HuH-7 (cell line): ENCODE results near the gene TBCCD1.
A peak's percentile ranks its signal among the peaks of the same experiment; 100 is the strongest.
"Not testable (repeated sequence)": the region's sequence is repeated elsewhere in the genome, so short reads cannot be mapped to it uniquely, and the experiment has no call there.

Experiments
- DNase-seq: peaks from one replicate; pipeline ENCODE4 v3.0.0; 2011; ENCODE audit warnings: low spot score

Gene TBCCD1

DNA sequence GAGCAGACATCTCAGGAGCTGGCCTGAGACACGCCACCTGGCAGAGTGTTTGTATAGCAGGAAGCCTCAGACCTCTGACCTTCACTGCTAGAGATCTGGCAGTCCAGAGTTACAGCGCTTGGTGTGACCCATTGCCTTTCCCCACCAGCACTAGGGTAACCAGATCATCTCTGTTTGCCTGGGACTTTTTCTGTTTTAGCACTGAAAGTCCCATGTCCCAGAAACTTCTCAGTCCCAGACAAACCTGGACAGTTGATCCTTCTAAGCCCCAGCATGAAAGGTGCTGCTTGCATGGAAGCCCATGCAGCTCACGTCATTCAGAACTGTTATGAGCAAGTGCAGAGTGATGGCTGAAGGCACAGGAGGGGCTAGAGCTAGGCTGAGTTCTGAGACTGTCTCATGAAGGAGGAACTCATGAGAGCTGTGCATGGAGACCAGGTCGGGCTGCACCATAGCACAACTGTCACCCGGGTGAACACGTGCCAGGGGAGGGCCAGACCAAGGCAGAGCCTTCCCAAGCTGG is 27.5 kb upstream of the TBCCD1 start:
- DNase-seq, result no peak

DNA sequence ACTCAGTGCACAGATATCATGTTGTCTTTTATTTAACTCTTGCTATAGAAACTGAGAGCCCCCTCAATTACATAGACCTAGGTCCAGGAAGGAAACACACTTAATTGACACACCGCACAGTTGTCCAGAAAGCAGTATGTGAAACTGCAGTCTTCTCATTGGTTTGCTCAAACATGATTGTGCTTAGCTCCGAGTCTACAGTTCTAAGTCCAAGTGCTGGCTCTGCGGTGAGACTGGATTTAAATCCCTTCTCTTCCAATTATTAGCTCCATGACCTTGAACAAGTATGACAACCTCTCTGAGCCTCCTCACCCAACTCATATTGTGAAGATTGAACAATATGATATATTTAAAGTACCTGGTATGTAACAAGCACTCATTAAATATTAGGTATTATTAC is 26.7 kb upstream of the TBCCD1 start:
- no peak for DNase-seq

DNA sequence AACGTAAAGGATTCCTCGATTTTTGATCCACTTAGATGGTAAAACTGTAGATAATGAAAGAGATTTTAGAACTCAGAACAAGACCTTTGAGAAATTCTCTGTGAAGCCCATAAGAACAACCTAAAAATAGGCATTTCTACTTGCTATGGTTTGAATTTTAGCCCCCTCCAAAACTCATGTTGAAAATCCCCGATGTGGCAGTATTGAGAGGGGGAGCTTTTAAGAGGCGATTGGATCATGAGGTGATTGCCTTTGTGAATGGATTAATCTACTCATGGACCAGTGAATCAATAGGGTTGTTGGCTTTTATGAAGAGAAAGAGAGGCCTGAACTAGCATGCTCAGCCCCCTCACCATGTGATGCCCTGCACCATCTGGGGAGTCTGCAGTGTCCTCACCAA is 25.5 kb upstream of the TBCCD1 start:
- DNase-seq, result no peak

DNA sequence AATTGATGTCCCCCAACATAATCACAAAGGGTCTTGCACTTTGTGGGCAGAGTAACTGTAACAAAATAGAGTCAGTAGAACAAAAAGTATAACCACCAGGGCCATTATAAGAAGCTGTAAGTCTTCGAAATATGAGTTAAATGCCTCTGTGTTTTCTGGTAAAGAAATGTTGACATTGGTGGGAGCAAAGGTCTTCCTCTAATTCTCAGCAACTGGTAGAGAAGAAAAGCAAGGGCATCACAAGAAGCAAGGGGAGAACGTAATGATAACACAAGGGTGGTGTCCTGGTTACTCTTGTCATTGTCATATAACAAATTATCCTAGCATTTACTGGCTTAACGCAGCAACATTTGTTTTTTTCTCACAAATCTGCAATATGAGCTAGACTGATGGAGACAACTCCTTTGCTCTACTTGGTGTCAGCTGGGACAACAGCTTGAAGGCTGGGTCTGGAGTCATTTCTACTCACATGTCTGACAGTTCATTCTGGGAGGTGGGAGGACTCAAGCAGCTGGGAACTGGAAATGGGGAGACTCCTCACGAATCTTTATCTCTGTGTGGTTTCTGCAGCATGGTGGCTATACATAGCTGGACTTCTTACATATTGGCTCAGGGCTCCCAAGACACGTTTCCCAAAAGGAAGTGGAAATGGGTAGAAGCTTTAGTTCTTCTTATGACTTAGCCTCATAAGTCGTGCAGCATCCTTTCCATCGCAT is 23.6 kb upstream of the TBCCD1 start:
- DNase-seq, result no peak

DNA sequence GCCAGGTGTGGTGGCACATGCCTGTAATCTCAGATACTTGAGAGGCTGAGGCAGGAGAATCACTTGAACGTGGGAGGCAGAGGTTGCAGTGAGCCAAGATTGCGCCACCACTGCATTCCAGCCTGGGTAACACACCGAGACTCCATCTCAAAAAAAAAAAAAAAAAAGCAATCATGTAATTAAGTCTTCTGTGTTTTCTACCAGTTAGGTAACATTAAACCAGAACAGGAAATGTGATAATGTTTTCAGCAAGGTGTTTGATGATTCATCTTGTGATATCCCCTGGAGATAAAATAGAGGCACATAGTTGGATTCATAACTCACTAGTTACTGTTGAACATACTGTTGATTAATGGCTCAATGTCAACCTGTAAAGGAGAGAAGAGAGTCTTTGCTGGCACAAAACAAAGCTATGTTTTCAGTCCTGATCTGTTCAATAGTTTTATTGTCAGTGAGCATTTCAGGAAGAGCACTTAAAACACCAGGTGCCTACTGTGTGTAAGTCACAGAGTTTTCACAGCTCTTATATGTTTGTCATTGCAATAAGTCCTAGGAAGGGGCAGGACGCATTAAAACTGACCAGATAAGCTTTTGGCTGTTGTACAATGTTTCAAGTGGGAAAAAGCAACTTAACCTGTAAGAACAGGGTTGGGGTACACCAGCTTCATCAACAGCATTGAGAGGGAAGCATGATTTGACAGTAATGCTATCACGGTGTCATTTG is 22.9 kb upstream of the TBCCD1 start:
- DNase-seq, result no peak

DNA sequence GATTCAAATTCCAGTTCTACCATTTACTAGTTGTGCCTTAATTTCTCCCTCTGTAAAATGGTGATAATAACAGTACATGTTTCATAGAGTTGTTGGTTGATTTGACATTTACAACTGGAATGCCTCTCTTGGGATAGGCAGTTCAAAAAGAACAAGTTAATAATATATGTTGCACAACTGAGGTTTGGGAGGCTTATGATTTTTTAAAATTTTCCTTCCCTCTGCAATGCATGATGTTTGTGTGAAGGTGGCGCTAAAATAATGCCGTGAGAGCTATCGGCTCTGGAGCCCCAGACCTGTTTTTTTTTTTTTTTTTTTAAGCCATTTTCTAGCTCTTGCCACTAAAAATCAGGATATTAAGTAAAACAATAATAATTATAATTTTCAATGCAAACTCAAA is 22.0 kb upstream of the TBCCD1 start:
- DNase-seq, result no peak

DNA sequence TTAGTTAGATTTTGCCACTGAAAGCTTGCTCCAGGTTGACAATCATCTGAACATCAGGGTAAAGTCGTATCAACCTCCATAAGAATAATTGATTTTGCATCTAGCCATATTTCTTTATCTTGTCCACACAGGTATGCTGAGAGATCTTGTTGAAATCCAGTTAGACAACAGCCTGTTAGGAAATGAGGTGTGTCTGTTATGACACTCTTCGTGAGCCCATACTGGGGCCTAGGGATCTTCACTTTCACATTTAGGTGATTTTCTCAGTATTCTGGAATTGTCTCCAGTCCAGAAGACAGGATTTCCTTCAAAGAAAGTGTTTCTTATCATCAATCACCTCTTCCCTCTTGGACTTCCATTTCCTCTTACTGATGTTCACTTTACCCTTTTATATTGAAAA is 21.5 kb upstream of the TBCCD1 start:
- no peak for DNase-seq

DNA sequence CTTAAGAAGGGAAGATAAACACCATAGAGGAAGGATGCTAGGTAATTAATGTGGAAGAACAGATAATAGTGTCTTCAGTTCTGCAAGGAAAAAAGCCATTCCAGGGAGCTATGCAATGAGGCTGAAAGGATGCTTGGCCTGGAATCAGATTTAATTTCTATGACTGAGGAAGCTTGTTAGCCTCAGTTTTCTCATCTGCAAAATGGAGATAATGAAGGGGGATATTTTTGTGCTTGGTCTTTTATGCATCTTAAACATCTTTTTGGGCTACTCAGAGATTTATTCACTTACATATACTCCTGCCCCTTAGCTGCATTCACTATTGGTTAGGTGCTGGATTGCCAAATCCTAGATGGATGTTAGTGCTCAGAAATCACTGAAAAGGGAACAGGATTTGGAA is 20.0 kb upstream of the TBCCD1 start:
- no peak for DNase-seq

DNA sequence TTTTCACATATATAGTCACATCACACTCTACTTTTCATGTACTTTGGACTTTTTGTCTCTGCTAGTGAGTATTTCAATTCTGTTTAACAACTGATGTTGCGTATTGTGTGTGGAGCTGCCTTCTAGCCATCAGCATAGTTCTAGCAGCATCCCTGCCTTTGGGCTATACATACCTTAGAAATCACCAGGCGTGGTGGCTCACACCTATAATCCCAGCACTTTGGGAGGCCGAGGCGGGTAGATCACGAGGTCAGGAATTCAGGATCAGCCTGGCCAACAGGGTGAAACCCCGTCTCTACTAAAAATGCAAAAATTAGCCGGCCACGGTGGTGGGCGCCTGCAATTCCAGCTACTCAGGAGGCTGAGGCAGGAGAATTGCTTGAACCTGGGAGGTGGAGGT is 19.1 kb upstream of the TBCCD1 start:
- not testable (repeated sequence) for DNase-seq

DNA sequence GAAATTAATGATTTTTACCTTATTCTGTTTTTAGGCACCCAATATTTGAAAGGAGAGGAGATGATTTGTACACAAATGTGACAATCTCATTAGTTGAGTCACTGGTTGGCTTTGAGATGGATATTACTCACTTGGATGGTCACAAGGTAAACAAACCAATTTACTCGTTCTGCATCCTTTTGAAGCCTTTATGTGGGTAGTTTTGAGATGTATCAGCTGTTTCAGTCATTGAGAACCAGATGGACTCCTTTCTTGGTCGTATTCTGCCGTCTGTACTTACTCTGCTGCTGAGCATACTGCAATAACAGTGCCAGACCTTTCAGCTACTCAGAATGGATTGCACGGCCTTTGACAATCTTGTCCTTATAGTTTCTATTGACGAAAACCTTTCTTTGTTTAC is 16.7 kb upstream of the TBCCD1 start:
- DNase-seq, result no peak

DNA sequence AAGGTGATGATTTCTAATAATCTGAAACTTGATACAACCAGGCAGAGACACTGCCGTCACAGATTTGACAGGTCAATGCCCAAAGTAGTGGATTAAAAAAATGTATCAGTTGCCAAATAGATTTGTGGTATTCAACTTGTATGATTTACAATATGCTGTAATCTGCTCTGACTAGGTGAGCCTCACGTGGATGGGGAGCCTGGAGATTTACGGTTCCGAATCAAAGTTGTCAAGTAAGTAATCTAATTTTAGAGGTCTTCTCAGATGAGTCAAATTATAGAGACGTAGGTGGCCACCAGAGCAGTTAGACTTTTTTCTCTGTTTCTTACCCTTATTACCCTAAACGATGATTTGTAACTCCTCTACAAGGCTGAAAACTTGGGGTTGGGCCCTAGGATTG is 15.4 kb upstream of the TBCCD1 start:
- no peak for DNase-seq

DNA sequence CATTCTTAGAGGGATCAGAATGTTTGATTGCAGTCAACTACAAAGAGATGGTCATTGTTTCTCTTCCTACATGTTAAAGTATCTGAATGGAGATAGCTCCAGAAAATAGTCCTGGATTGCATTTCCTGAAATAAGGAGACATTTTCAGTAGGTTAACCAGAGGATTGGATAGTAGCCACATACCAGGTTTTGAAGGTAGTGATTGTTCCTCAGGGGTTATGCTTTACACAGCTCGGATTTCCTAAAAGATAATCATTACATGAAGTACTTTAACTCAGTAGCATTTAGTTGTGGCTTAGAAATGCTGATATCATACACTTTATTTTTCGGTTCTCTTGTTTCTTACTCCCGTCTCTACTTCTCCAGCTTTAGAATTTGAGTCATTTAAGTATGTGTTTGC is 13.6 kb upstream of the TBCCD1 start:
- no peak for DNase-seq

DNA sequence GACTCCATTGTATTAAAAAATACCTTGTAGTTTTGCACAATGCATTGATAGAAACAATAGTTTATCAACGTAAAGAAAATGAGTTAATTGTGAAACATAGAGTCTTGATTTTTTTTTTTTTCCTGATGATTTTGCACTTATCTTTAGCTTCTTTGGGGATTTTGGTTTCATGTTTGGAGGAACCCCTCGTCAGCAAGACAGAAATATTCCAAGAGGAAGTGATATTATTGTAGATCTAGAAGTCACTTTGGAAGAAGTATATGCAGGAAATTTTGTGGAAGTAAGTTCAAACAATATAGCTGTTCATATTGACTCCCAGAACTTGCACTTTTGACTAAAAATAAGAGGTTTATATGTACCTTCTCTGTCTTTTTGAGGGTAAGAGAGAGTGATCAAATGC is 10.4 kb upstream of the TBCCD1 start:
- DNase-seq, result no peak

DNA sequence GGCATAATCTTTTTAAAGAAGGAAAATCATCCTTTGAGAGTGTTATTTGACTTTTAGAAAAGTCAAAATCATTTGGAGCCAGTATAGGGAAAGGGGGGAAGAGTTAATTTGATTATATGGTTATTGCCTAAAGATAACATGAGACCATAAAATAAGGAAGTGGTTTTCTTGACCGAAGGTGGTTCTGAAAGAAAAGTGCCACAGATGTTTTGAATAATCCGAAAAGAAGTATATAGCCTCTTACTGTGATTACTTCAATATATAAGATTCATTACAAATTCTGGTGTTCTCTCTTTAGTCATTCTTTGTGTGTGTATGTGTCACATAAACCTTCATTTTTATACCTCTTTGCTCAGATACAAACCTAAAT is 4.5 kb upstream of the TBCCD1 start:
- DNase-seq, result no peak

DNA sequence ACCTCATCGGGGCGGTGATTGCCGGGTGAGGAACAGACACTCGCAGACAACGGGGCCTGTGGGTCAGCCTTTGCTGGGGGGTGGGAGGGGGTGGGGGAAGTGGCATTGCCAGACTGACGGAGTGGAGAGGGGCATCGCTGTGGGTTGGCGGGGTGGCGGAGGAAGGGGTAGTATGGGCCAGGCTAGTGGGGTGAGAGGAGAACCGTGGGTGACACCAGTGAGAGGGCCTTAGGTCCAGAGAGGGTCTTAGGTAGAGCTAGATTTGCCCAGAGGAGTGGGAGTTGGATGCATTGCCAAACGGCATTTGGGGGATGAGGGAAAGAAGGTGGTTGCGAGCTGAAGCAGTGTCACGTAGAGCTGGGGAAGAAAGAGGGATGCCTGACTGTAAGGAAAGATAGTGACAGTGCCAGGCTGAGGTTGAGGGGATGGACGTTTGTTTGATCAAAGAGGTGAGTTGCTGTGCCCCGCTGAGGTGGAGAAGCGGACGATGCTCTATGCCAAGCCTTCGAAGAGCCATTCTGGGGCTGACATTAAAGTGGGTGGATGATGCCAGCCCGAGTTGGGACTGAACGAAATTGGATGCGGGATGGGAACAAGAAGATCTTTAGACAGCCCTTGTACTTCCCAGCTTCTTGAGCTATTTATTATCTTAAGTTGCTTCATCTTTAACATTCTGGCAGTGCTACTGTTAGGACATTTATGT is 4.0 kb upstream of the TBCCD1 start:
- DNase-seq, result no peak

DNA sequence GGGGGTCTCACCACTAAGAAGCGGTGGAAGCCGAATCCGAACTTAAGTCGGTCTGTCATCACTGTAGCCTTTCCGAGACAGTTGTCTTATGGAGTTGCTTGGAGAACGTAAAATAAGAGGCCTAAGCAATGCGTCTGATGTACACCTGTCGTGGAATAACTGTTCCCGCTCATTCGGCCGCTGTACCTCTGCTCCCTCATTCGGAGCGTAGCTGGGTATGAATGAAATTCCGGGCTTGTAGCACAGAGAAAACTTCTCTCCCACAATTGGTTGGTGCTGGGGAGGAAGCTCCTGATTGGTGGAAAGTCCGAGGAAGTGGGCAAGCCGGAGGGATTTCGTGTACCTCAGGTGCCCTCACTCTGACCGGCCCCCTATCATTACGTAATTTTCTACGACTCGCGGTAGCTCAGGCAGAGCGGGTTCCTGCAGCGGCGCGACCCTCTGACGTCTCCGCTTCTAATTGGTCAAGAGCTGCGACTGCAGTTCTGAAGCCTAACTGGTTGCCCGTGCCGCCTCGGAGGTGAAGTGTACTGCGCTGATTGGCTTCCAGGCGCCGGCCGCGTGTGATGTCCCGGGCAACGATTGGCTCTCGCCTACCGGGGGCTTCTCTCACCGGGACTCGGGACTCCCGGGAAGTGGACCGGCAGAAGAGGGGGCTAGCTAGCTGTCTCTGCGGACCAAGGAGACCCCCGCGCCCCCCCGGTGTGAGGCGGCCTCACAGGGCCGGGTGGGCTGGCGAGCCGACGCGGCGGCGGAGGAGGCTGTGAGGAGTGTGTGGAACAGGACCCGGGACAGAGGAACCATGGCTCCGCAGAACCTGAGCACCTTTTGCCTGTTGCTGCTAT is 3.2 kb upstream of the TBCCD1 start, which contains the start of gene DNAJB11:
DNAJB11 (plus strand) TSS at position 625 of the 845 bp plus-strand sequence; CDS start at position 803, 178 bp downstream.
- peak; percentile 98 for DNase-seq

DNA sequence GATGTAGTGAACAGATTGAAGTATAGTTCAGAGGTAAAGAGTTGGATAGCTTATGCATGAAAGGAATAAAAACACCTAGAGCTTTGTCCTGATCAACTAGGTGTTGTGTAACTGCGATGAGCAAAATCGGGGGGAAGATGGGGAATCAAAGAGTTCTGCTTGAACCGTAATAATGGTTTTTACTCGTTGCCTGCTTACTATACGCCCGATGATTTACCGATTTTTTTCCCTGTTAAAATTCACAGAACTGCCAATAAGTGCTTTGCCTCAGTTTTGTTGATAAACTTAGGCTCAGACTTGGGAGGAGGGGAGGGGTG is 2.6 kb upstream of the TBCCD1 start:
- DNase-seq, result no peak

DNA sequence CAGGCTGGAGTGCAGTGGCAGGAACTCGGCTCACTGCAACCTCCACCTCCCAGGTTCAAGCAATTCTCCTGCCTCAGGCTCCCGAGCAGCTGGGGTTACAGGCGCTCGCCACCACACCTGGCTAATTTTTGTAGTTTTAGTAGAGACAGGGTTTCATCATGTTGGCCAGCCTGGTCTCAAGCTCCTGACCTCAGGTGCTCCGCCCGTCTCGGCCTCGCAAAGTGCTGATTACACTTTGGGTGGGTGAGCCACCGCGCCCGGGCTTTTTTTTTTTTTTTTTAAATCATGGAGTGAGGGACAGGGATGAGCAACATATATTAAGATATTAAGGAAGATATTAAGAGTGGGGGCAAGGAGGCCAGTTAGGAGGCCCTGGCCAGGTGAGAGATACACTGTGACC is 2.2 kb upstream of the TBCCD1 start:
- DNase-seq, result not testable (repeated sequence)

DNA sequence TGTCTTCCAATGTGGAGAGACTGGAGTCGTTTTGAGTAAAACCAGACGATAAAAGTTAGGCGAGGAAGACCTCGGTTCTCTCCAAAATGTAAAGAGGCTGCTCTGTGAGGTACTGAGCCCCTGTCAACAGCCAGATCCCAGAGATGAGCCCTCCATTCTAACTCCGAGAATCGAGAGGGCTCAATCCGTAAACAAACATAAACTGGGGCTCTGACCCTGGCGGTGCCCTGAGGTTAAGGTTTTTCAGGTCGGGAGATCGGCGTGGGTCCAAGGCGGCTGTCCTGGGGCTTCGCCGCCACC is 417 bp downstream of the TBCCD1 start:
- peak; percentile 23 for DNase-seq

DNA sequence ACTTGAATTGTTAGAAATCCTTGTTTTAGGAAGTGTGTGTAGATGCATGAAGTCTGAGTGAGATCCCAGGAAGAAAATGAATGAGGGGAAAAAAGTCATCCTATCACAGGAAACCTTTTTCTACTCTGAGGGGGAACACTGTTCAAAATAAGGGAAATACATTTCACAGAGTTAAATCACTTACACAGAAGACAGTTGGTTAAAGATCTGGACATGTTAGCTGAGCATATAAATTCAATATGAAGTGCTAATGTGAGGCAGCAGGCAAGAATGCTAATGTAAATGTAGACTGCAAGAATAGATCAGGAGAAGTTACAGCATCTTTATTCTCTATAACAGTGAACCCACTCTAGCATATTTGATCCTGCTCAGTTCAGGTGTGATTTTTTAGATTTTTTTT is 2.6 kb downstream of the TBCCD1 start:
- no peak for DNase-seq

DNA sequence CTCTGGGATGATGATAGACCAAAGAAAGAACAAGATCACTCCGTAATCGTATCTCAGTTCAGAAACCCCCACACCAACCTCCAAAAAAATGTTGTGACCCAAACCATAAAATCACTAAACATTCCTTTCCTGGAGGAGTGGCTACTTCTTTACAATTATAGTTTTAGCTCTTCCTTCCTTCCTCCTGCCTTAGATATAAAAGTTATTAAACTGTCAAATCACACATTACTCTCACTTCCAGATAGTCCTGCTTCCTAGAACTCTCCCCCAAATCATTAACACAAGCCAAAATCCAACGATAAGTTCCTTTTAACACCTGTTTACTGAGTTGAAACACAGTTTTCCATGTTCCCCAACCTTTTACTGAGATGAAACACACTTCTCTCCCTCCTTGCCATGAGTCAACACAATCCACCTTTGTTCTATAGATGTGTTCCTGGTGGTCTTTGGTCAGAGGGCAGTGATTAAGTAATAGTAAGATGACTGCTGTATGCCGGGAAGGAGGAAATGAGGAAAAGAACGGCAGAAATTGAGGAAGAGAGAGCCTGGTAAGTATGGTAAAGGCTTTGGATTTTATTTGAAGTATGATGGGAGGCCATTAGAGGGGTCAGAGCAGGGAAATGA is 14.6 kb downstream of the TBCCD1 start:
- no peak for DNase-seq

DNA sequence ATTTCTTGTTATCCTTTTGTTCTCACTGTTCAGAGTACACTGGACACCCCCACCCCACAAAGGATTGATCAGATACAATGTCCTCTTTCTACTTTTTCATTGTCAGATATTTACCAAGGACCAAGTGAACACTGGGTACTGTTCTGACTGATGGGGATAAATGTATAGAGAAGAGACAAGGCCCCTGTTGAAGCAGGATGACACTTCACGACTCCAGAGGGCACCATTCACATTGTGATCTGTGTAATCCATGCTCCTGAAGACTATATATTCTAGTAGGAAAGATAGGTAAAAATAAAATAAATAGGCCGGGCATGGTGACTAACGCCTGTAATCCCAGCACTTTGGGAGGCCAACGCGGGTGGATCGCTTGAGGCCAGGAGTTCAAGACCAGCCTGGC is 15.8 kb downstream of the TBCCD1 start:
- DNase-seq, result no peak
